Activated CD8-positive, alpha-beta T cell treated with anti-CD3 and anti-CD28 coated beads for 36 hours (primary cell): ENCODE results near the gene MCL1. TPM values are rescaled to one million over a fixed set of nuclear protein-coding genes. Genes with fewer than 3 reads are reported as not detected.
A peak's percentile ranks its signal among the peaks of the same experiment; 100 is the strongest.

ENCODE experiments used
- ATAC-seq: fragments of 200-7000 bp; cut with Tn5 transposase; one replicate; pipeline ENCODE4 v1.10.0; 2021; ENCODE audit warnings: mild to moderate bottlenecking, moderate library complexity
- CTCF ChIA-PET: fragments of 350-600 bp; sonication (Branson Sonifier 250); formaldehyde crosslinking; loops from one replicate; lab custom pipeline; 2021; ENCODE audit warnings: antibody characterized with exemption; lab: Charles Lee
- POLR2A ChIA-PET: fragments of 350-600 bp; sonication (Branson Sonifier 250); formaldehyde crosslinking; loops from one replicate; lab custom pipeline; 2021; ENCODE audit warnings: antibody characterized with exemption; lab: Charles Lee
- DNase-seq: peaks from one replicate; pipeline ENCODE4 v3.0.0-alpha.2; 2020
- H3K27ac Mint-ChIP-seq: one replicate; pipeline ENCODE4 v1.8.0; 2021; ENCODE audit warnings: mild to moderate bottlenecking, mixed read lengths
- H3K27me3 Mint-ChIP-seq: one replicate; pipeline ENCODE4 v1.8.0; 2021; ENCODE audit warnings: mixed read lengths
- H3K36me3 Mint-ChIP-seq: one replicate; pipeline ENCODE4 v1.8.0; 2021; ENCODE audit warnings: low read depth, mixed read lengths
- H3K4me1 Mint-ChIP-seq: one replicate; pipeline ENCODE4 v1.8.0; 2021; ENCODE audit warnings: low read depth, mixed read lengths
- H3K4me3 Mint-ChIP-seq: one replicate; pipeline ENCODE4 v1.8.0; 2021; ENCODE audit warnings: mild to moderate bottlenecking, moderate library complexity, mixed read lengths
- H3K9me3 Mint-ChIP-seq: one replicate; pipeline ENCODE4 v1.8.0; 2021; ENCODE audit warnings: mixed read lengths
- CTCF ChIP-seq: fragments of 200-600 bp; IDR thresholded peaks from one replicate; pipeline ENCODE4 v1.8.0; 2022; ENCODE audit warnings: antibody characterized with exemption, mild to moderate bottlenecking
- intact Hi-C: fragments of 100-400 bp; cut with micrococcal nuclease; formaldehyde crosslinking; loops from one replicate; pipeline ENCODE4 v1.10.0; 2022
- total RNA-seq, 2 experiments: library from RNA; stranded (reverse); gene quantifications; one replicate each; pipeline ENCODE4 v1.2.3, GENCODE V29; 2021

Gene MCL1
- total RNA-seq, 2 experiments from 2014 or later: 207 TPM

GRCh38 chr1:150576794-150577556 is 2.4 kb downstream of the MCL1 start:
- H3K36me3 Mint-ChIP-seq: peaks cover 69% of the 10 kb centered on the region
- ATAC-seq (no peak), DNase-seq (no peak)
- H3K27me3 Mint-ChIP-seq: no peaks in the 10 kb centered on the region
- H3K9me3 Mint-ChIP-seq: no peaks in the 10 kb centered on the region
- H3K27ac Mint-ChIP-seq: peak overlapping the region; percentile 96
- TF ChIP-seq CTCF: no peak
- peak overlapping the region; percentile 97 for H3K4me3 Mint-ChIP-seq
- CTCF ChIA-PET: interaction anchor here (1.1 to 15.9 kb wide), 6 partner anchors 10 to 120 kb away, joined by 3 to 237 read pairs (median 8); partner anchors contain the start of genes ENSA and GOLPH3L
- H3K4me1 Mint-ChIP-seq: peaks cover 45% of the 10 kb centered on the region
- POLR2A ChIA-PET: interaction anchor here (1.0 to 24.5 kb wide), 7 partner anchors 8 to 425 kb away, joined by 3 to 678 read pairs (median 4); partner anchors contain the start of genes ANP32E, ENSA and GOLPH3L
- intact Hi-C loops: loop anchor here (5.0 kb wide), 1 partner anchor 35 kb away; no protein-coding TSS in a partner anchor

- DNase-seq (no peak), ATAC-seq (no peak)
- POLR2A ChIA-PET: interaction anchor here (1.0 to 24.5 kb wide), 6 partner anchors 9 to 426 kb away, joined by 3 to 678 read pairs (median 4); partner anchors contain the start of genes ANP32E, ENSA and GOLPH3L
- no peak for TF ChIP-seq CTCF
- H3K4me1 Mint-ChIP-seq: peaks cover 49% of the 10 kb centered on the region
- H3K27me3 Mint-ChIP-seq: no peaks in the 10 kb centered on the region
- intact Hi-C loops: loop anchor here (5.0 kb wide), 1 partner anchor 36 kb away; no protein-coding TSS in a partner anchor
- peak overlapping the region; percentile 97 for H3K4me3 Mint-ChIP-seq
- CTCF ChIA-PET: interaction anchor here (1.1 to 15.9 kb wide), 5 partner anchors 9 to 121 kb away, joined by 3 to 237 read pairs (median 11); partner anchors contain the start of gene GOLPH3L
- H3K36me3 Mint-ChIP-seq: peaks cover 73% of the 10 kb centered on the region
- peak overlapping the region; percentile 95 for H3K27ac Mint-ChIP-seq
- H3K9me3 Mint-ChIP-seq: no peaks in the 10 kb centered on the region
Measured at GRCh38 chr1:150576367-150576711, 3.1 kb downstream of the MCL1 start.

GRCh38 chr1:150575518-150576366 is 3.7 kb downstream of the MCL1 start:
- Mint-ChIP-seq H3K27ac (peak overlapping the region; percentile 95), H3K27me3 (no peaks in the 10 kb centered on the region), H3K4me1 (peaks cover 50% of the 10 kb centered on the region), H3K4me3 (peak overlapping the region; percentile 97), H3K36me3 (peaks cover 79% of the 10 kb centered on the region), H3K9me3 (no peaks in the 10 kb centered on the region)
- ATAC-seq: no peak
- ChIA-PET POLR2A (interaction anchor here (1.0 to 24.5 kb wide), 6 partner anchors 9 to 426 kb away, joined by 3 to 678 read pairs (median 4); partner anchors contain the start of genes ANP32E, ENSA and GOLPH3L), CTCF (interaction anchor here (1.4 to 15.9 kb wide), 4 partner anchors 8 to 52 kb away, joined by 4 to 237 read pairs (median 26); no protein-coding TSS in a partner anchor)
- no peak for TF ChIP-seq CTCF
- DNase-seq: no peak
- intact Hi-C loops: loop anchor here (5.0 kb wide), 1 partner anchor 37 kb away; no protein-coding TSS in a partner anchor

- no peak for TF ChIP-seq CTCF
- ChIA-PET CTCF (interaction anchor here (5.8 to 15.9 kb wide), 2 partner anchors 8 to 13 kb away, joined by 42 to 237 read pairs; no protein-coding TSS in a partner anchor), POLR2A (interaction anchor here (1.6 to 24.5 kb wide), 4 partner anchors 11 to 340 kb away, joined by 3 to 678 read pairs (median 273); partner anchors contain the start of genes ANP32E, ENSA and GOLPH3L)
- DNase-seq (no peak), ATAC-seq (no peak)
- Mint-ChIP-seq H3K27ac (peak overlapping the region; percentile 95), H3K36me3 (peaks cover 84% of the 10 kb centered on the region), H3K4me1 (peaks cover 50% of the 10 kb centered on the region), H3K9me3 (no peaks in the 10 kb centered on the region), H3K4me3 (peak overlapping the region; percentile 97), H3K27me3 (no peaks in the 10 kb centered on the region)
- intact Hi-C loops: loop anchor here (5.0 kb wide), 1 partner anchor 37 kb away; no protein-coding TSS in a partner anchor
Measured at GRCh38 chr1:150575072-150575489, 4.3 kb downstream of the MCL1 start.
